Central memory CD8-positive, alpha-beta T cell (primary cell): ENCODE measurements around the gene PTPRM.

ENCODE experiments used
- ATAC-seq: fragments of 150-1000 bp; cut with Tn5 transposase; replicated peaks from 2 replicates; pipeline ENCODE4 v1.10.0; 2022; ENCODE audit warnings: mild to moderate bottlenecking, moderate FRiP score, moderate number of reproducible peaks; ENCODE audit not compliant: poor library complexity, severe bottlenecking; ENCODE audit errors: extremely low read depth
- DNase-seq, 2 donors: peaks; one replicate each; pipeline ENCODE4 v3.0.0; 2021; ENCODE audit warnings: low spot score in 2 of 2
- H3K27ac Mint-ChIP-seq: one replicate; pipeline ENCODE4 v1.8.0; 2022; ENCODE audit warnings: low read depth, mild to moderate bottlenecking, moderate library complexity, mixed read lengths
- H3K27me3 Mint-ChIP-seq: one replicate; pipeline ENCODE4 v1.8.0; 2022; ENCODE audit warnings: mixed read lengths
- H3K36me3 Mint-ChIP-seq: one replicate; pipeline ENCODE4 v1.8.0; 2022; ENCODE audit warnings: mild to moderate bottlenecking, moderate library complexity, mixed read lengths; ENCODE audit not compliant: insufficient read depth
- H3K4me1 Mint-ChIP-seq: one replicate; pipeline ENCODE4 v1.8.0; 2022; ENCODE audit warnings: mixed read lengths
- H3K4me3 Mint-ChIP-seq: one replicate; pipeline ENCODE4 v1.8.0; 2022; ENCODE audit warnings: mild to moderate bottlenecking, moderate library complexity, mixed read lengths
- H3K9me3 Mint-ChIP-seq: one replicate; pipeline ENCODE4 v1.8.0; 2022; ENCODE audit warnings: mixed read lengths

PTPRM gene

DNA sequence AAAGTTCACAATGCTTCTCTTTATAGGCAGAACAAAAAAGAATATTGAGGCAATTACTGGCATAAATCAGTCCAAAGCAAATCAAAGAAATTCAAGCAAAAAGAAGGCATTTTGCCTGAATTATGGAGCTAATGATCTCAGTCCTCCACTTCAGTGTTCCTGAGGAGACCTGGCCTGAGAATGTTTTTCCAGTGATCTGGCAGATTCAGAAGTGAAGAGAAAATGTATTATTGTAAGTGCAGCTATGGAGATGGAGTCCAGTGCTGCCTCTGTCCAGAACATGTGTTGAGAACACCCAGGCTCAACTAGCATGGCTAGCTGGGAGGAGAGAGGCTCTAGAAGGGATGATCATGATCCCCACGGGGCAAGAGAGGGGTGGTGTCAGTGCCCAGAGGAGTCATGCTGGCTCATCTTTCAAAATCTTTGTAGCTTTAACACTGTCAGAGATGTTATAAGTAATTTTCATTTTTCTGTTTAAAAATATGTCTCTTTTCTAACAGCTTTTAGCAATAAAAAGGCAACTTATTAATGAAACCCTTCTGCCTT, 675.1 kb downstream of the PTPRM start:
- DNase-seq (no peak), ATAC-seq (no peak)
- Mint-ChIP-seq H3K27ac (no peak overlapping the region), H3K27me3 (no peaks in the 10 kb centered on the region), H3K4me3 (no peak overlapping the region), H3K9me3 (no peaks in the 10 kb centered on the region), H3K4me1 (peaks cover 7% of the 10 kb centered on the region), H3K36me3 (peaks cover 12% of the 10 kb centered on the region)

DNA sequence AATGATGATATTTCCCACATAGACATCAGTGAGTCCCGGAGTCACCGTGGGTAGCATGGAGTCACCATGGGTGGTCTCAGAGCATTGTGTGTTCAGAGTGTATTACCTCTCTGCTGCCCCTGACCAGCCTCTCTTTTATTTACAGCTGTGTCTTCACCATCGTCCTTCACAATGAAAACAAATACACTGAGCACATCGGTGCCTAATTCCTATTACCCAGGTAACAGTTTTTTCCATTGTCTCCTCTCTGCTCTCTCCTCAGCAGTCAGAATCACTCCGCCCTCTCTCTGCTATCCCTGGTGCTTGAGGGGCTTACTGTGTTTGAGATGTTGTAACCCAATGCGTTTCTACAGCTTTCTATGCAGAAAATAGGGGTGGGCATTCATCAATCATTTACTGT, 680.6 kb downstream of the PTPRM start:
- ATAC-seq (no peak), DNase-seq (no peak)
- no peak overlapping the region for H3K4me3 Mint-ChIP-seq
- H3K9me3 Mint-ChIP-seq = no peaks in the 10 kb centered on the region
- no peaks in the 10 kb centered on the region for H3K27me3 Mint-ChIP-seq
- no peak overlapping the region for H3K27ac Mint-ChIP-seq
- H3K4me1 Mint-ChIP-seq = no peaks in the 10 kb centered on the region
- H3K36me3 Mint-ChIP-seq = peaks cover 4% of the 10 kb centered on the region

DNA sequence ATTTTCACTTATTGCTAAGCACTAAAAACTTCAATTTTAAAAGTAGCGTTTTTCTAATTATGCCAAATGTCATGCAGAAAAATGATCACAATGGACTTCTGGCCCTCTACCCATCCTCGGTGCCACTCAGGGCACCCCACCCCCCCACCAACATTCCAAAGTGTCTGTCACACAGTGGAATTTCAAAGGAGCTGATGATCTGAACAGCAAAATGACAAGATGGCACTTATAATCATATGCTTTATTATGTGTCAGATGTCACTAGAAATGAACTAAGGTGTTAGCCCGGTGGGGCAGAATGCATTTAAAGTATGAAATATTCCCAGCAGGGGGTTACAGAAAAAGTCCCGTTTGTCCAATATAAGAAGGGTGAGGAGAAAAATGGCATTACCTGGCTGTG, 681.5 kb downstream of the PTPRM start:
- DNase-seq = no peak

DNA sequence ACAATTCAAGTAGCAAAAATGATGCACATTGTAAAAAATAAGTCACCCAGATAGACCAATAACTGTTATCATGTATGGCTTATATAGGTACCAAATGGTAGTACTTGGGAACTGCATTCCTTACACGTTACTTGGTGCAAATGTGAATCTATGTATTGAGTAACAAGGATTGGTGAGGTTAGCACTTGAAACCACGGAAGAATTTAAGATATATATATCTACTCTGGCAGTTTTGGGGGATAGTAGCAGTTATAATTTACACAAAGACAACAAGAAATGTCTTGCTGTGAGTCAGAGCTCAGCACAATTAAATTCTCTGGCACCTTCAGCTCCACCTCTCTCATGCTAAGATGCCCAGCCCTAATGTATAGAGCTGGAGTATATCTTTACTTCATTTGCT, 682.7 kb downstream of the PTPRM start:
- Mint-ChIP-seq H3K27ac (no peak overlapping the region), H3K36me3 (peaks cover 6% of the 10 kb centered on the region), H3K9me3 (no peaks in the 10 kb centered on the region), H3K4me3 (no peak overlapping the region), H3K4me1 (no peaks in the 10 kb centered on the region), H3K27me3 (no peaks in the 10 kb centered on the region)
- ATAC-seq (no peak), DNase-seq (no peak)

More for the DNA sequence above, 681.5 kb downstream of the PTPRM start:
- no peak for ATAC-seq
- Mint-ChIP-seq H3K36me3 (peaks cover 5% of the 10 kb centered on the region), H3K4me3 (no peak overlapping the region), H3K27ac (no peak overlapping the region), H3K27me3 (no peaks in the 10 kb centered on the region), H3K4me1 (no peaks in the 10 kb centered on the region), H3K9me3 (no peaks in the 10 kb centered on the region)

DNA sequence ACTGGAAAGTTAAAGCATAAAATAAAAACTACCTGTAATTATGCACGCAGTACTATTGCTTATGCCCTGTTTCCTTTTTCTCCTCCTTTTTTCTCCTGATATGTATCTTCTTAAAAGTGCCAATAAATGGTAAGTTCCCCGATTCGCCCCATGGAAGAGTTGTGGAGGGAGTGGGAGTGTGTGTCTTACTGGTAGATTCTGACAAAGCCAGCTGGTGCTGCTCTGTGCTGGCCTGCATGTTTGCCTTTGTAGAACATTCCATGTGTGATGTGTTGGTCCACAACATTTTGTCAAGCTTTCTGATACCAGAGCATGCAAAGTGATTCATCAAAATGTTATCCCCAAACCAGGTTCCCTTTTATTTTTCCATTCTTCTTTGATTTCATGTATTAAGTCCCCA, 685.3 kb downstream of the PTPRM start:
- DNase-seq (no peak), ATAC-seq (no peak)
- no peak overlapping the region for H3K4me3 Mint-ChIP-seq
- no peak overlapping the region for H3K27ac Mint-ChIP-seq
- H3K4me1 Mint-ChIP-seq = no peaks in the 10 kb centered on the region
- peaks cover 6% of the 10 kb centered on the region for H3K36me3 Mint-ChIP-seq
- no peaks in the 10 kb centered on the region for H3K9me3 Mint-ChIP-seq
- H3K27me3 Mint-ChIP-seq = no peaks in the 10 kb centered on the region

DNA sequence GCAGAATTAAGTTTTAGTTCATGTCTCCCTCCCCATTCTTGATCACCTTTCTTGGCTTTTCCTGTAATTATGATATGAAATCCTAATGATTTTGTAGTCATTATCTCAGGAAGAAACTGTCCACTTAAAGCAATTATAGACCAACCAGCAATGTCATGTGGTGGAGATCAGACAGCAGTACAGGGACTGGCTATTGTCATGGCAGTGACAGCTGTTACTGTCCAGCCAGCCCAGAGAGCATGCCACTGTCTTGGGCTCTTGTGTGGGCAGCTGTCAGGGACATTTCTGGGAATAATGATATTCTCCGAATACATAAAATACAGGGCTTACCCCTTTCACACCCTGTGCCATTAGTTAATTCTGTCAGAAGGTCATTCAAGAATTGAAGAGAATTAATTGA, 686.8 kb downstream of the PTPRM start:
- DNase-seq (no peak), ATAC-seq (no peak)
- Mint-ChIP-seq H3K27me3 (no peaks in the 10 kb centered on the region), H3K36me3 (peaks cover 7% of the 10 kb centered on the region), H3K9me3 (no peaks in the 10 kb centered on the region), H3K27ac (no peak overlapping the region), H3K4me1 (no peaks in the 10 kb centered on the region), H3K4me3 (no peak overlapping the region)

DNA sequence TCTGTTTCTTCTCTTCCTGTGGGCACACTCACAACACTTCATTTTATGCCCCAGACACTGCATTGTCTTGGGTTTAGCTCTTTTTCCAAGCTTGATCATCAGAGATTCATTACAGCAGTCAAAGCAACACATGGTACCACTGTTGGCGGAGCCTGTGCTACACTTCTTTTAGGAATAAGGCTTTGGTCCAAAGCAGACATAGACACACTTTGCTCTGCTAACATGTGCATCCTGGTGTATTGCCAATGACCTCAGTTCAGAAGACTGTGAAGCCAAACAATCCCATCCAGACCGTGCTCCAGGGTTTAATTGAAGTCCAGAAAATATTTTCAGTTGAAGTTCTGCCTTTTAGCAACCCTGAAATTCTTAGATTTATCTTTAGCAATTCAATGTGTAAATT, 687.5 kb downstream of the PTPRM start:
- DNase-seq = no peak
- H3K27ac Mint-ChIP-seq = no peak overlapping the region
- peaks cover 7% of the 10 kb centered on the region for H3K36me3 Mint-ChIP-seq
- H3K27me3 Mint-ChIP-seq = no peaks in the 10 kb centered on the region
- no peak overlapping the region for H3K4me3 Mint-ChIP-seq
- H3K9me3 Mint-ChIP-seq = no peaks in the 10 kb centered on the region
- no peak for ATAC-seq
- H3K4me1 Mint-ChIP-seq = no peaks in the 10 kb centered on the region

DNA sequence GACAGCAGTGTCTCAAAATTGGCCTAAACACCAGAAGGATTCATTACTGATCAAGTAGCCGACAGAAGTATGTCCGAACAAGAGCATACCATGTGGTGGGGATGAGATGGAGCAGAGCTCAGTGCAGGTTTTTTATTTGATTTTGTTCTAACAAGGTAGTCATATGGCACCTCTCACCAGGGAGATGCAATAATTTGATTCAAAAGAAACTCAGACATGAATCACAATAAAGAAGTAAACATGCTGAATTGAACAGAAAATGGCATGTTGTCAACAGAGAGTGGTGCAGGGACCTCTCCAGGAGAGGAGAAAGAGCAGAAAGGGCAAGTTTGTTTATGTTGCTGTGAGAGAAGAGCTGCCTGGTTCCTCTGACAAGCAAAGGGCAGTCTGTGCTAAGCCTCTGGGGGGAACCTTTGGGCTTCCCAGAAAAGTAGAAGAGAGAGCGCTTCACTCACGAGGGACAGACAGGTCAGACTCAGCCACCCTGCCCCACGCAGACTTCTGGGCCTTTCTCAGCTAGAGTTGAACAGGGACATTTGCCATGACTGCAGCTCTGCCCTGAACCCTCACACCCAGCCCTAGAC, 690.8 kb downstream of the PTPRM start:
- Mint-ChIP-seq H3K36me3 (peaks cover 14% of the 10 kb centered on the region), H3K9me3 (no peaks in the 10 kb centered on the region), H3K4me1 (no peaks in the 10 kb centered on the region), H3K4me3 (no peak overlapping the region), H3K27me3 (no peaks in the 10 kb centered on the region), H3K27ac (no peak overlapping the region)
- DNase-seq (no peak), ATAC-seq (no peak)

DNA sequence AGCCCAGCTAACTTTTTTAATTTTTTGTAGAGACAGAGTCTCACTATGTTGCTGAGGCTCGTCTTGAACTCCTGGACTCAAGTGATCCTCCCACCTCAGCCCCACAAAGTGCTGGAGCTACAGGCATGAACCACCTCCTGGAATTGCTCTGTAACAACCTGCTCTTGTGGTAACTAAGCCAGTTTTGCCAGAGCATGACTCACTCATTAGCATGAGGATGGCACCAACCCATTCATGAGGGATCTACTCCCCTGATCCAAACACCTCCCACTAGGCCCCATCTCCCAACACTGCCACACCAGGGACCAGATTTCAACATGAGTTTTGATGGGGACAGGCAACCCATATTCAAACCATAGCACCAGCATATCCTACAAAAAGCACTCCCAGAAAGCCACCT, 693.2 kb downstream of the PTPRM start:
- no peak overlapping the region for H3K4me3 Mint-ChIP-seq
- no peaks in the 10 kb centered on the region for H3K4me1 Mint-ChIP-seq
- no peaks in the 10 kb centered on the region for H3K27me3 Mint-ChIP-seq
- H3K36me3 Mint-ChIP-seq = peaks cover 11% of the 10 kb centered on the region
- no peaks in the 10 kb centered on the region for H3K9me3 Mint-ChIP-seq
- DNase-seq = no peak
- ATAC-seq = no peak
- no peak overlapping the region for H3K27ac Mint-ChIP-seq

DNA sequence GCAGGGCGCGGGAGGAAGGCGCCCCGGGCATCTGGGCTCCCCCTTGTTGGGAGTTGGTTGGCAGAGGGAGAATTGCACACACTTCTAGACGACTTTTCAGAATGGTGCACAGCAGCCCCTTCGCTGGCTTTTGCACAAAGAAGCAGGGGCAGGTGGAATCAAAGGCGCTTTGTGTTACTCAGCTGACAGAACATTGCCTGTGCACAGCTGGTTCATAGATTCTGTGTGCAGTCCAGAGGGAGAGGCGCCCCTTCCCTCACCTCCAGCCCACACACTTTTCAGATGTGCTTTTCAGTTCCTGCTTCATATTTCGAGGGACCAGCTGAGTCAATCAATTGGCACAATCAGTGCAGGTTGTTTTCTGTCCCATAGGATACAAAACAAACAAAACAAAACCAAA, 693.7 kb downstream of the PTPRM start:
- H3K27ac Mint-ChIP-seq = no peak overlapping the region
- peaks cover 11% of the 10 kb centered on the region for H3K36me3 Mint-ChIP-seq
- no peak for DNase-seq
- H3K4me3 Mint-ChIP-seq = no peak overlapping the region
- peaks cover 2% of the 10 kb centered on the region for H3K9me3 Mint-ChIP-seq
- H3K27me3 Mint-ChIP-seq = no peaks in the 10 kb centered on the region
- no peaks in the 10 kb centered on the region for H3K4me1 Mint-ChIP-seq
- ATAC-seq = no peak

DNA sequence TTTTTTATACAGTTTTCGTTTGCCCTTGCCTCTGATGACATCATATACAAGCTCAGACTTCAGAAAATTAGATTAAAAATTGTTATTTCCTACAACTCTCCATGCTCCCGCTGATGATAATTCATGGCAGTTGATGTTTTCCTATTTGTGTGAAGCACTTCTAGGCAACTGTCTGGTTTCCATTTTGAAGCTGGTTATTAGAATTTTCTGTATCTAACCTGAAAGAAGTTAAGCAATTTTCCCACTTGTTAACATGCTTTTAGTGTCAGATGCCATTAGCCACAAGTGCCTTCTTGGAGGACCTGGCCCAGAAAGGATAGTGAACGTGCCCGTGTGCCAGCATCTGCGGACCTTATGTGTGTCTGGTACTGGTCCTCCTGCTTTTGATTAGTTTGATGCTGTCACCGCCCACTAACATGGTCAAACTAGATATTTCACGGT, 694.6 kb downstream of the PTPRM start:
- Mint-ChIP-seq H3K27ac (no peak overlapping the region), H3K4me3 (no peak overlapping the region), H3K4me1 (no peaks in the 10 kb centered on the region), H3K9me3 (peaks cover 6% of the 10 kb centered on the region), H3K27me3 (no peaks in the 10 kb centered on the region), H3K36me3 (peaks cover 11% of the 10 kb centered on the region)
- no peak for DNase-seq
- ATAC-seq = no peak

DNA sequence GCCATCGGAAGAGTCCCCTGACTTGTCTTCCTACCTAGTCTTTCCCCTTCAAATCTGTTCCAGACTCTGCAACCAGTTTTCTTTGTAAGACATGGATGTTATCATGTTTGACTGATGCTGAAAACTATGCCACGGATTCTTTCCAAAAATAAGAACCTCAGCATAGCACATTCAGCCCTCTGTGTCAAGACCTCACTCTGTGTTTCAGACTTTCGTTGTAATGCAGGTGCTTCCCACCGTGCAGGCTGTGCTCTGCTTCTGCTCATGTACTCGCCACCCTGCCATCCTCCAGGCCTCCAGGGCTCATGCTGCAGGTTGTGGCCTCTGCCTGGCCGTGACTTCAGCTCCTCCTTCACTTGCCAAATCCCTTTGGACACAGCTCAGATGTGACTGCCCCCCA, 695.1 kb downstream of the PTPRM start:
- ATAC-seq (no peak), DNase-seq (no peak)
- peaks cover 11% of the 10 kb centered on the region for H3K36me3 Mint-ChIP-seq
- no peak overlapping the region for H3K4me3 Mint-ChIP-seq
- H3K27ac Mint-ChIP-seq = no peak overlapping the region
- no peaks in the 10 kb centered on the region for H3K4me1 Mint-ChIP-seq
- peaks cover 6% of the 10 kb centered on the region for H3K9me3 Mint-ChIP-seq
- no peaks in the 10 kb centered on the region for H3K27me3 Mint-ChIP-seq

DNA sequence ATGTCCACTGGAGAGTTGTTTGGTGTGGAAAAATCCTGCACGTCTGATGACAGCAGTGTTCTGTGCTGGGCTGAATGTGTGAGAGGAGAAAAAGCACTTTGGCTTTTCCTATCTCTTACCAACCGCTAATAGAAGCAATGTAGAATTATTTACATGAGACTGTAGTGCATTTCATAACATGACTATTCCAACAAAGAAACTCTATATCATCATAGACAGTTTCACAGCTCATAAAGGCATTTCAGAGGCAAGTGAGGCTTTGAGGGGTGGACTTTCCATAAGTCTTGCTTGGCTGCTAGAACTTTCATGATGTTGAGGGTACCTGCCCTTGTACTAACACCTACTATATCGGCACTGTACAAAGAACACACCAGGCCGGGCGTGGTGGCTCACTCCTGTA, 697.0 kb downstream of the PTPRM start:
- no peaks in the 10 kb centered on the region for H3K4me1 Mint-ChIP-seq
- H3K9me3 Mint-ChIP-seq = peaks cover 6% of the 10 kb centered on the region
- no peaks in the 10 kb centered on the region for H3K27me3 Mint-ChIP-seq
- no peak for DNase-seq
- peaks cover 10% of the 10 kb centered on the region for H3K36me3 Mint-ChIP-seq
- H3K4me3 Mint-ChIP-seq = no peak overlapping the region
- no peak for ATAC-seq
- no peak overlapping the region for H3K27ac Mint-ChIP-seq
